A673 (cell line): ENCODE results near the gene SREBF1. TPM values are rescaled to one million over a fixed set of nuclear protein-coding genes. Genes with fewer than 3 reads are reported as not detected.

Experiments used
- BruUV-seq: library from RNA; stranded (reverse); fragments of 400-500 nt; replicated peaks from 2 replicates; lab custom pipeline; 2021; lab: Mats Ljungman, UMichigan
- CTCF ChIA-PET: fragments of 300-600 bp; sonication (Branson Sonifier 250); formaldehyde crosslinking; loops from one replicate; lab custom pipeline; 2022; ENCODE audit warnings: antibody characterized with exemption; lab: Charles Lee
- POLR2A ChIA-PET: fragments of 300-600 bp; sonication (Branson Sonifier 250); formaldehyde crosslinking; loops from one replicate; lab custom pipeline; 2022; ENCODE audit warnings: antibody characterized with exemption; ENCODE audit not compliant: low non-redundant PET; lab: Charles Lee
- DNase-seq: peaks from one replicate; pipeline ENCODE4 v3.0.0-alpha.2; 2015; ENCODE audit warnings: low spot score
- H3K27ac ChIP-seq: fragments of 200-600 bp; sonication (generic); 2 replicates; pipeline ENCODE4 v1.5.1; 2016; ENCODE audit warnings: mixed run types, low read depth, mild to moderate bottlenecking, mixed read lengths, antibody characterized with exemption, low read length; ENCODE audit not compliant: poor library complexity, severe bottlenecking
- H3K27me3 ChIP-seq: fragments of 200-600 bp; sonication (generic); replicated peaks from 2 replicates; pipeline ENCODE4 v1.6.1; 2017; ENCODE audit warnings: mixed run types, low read depth, mild to moderate bottlenecking, mixed read lengths, antibody characterized with exemption, low read length; ENCODE audit not compliant: insufficient read depth, poor library complexity
- H3K36me3 ChIP-seq: fragments of 200-600 bp; sonication (generic); 2 replicates; pipeline ENCODE4 v1.6.1; 2016; ENCODE audit warnings: mixed run types, mild to moderate bottlenecking, mixed read lengths, antibody characterized with exemption, low read length; ENCODE audit not compliant: insufficient read depth, poor library complexity, severe bottlenecking
- H3K4me1 ChIP-seq: fragments of 200-600 bp; sonication (generic); 2 replicates; pipeline ENCODE4 v1.6.1; 2017; ENCODE audit warnings: mixed run types, mild to moderate bottlenecking, mixed read lengths, antibody characterized with exemption, low read length; ENCODE audit not compliant: insufficient read depth, poor library complexity, severe bottlenecking
- H3K4me3 ChIP-seq: fragments of 200-600 bp; sonication (generic); 2 replicates; pipeline ENCODE4 v1.5.1; 2016; ENCODE audit warnings: low read depth, mixed run types, mild to moderate bottlenecking, mixed read lengths, low read length; ENCODE audit not compliant: poor library complexity, severe bottlenecking
- H3K9me3 ChIP-seq: fragments of 200-600 bp; sonication (generic); 2 replicates; pipeline ENCODE4 v1.6.1; 2016; ENCODE audit warnings: mixed run types, low read depth, mild to moderate bottlenecking, mixed read lengths, antibody characterized with exemption, low read length; ENCODE audit not compliant: poor library complexity, severe bottlenecking
- EZH2 ChIP-seq: fragments of 200-600 bp; sonication (generic); IDR thresholded peaks from 2 replicates; pipeline ENCODE4 v1.6.1; 2017; ENCODE audit warnings: borderline replicate concordance, low read depth, mild to moderate bottlenecking, mixed read lengths, antibody characterized with exemption, low read length; ENCODE audit not compliant: poor library complexity, severe bottlenecking
- intact Hi-C: fragments of 100-400 bp; cut with micrococcal nuclease; formaldehyde crosslinking; loops from one replicate; pipeline ENCODE4 v1.10.0; 2022; ENCODE audit not compliant: unreplicated experiment
- total RNA-seq: library from RNA; stranded (reverse); gene quantifications from 2 replicates; pipeline ENCODE4 v1.2.3, GENCODE V29; 2021
- TF ChIP-seq, protein P1 (sequence below): fragments of 300-800, 200-600 bp; sonication (generic); conservative IDR thresholded peaks from 2 replicates; pipeline ENCODE4 v1.5.1; 2017; ENCODE audit warnings: low read depth, mild to moderate bottlenecking, antibody characterized with exemption, low read length, moderate library complexity, mixed read lengths

The SREBF1 gene
- total RNA-seq, 1 experiment from 2014 or later: 240 TPM

DNA sequence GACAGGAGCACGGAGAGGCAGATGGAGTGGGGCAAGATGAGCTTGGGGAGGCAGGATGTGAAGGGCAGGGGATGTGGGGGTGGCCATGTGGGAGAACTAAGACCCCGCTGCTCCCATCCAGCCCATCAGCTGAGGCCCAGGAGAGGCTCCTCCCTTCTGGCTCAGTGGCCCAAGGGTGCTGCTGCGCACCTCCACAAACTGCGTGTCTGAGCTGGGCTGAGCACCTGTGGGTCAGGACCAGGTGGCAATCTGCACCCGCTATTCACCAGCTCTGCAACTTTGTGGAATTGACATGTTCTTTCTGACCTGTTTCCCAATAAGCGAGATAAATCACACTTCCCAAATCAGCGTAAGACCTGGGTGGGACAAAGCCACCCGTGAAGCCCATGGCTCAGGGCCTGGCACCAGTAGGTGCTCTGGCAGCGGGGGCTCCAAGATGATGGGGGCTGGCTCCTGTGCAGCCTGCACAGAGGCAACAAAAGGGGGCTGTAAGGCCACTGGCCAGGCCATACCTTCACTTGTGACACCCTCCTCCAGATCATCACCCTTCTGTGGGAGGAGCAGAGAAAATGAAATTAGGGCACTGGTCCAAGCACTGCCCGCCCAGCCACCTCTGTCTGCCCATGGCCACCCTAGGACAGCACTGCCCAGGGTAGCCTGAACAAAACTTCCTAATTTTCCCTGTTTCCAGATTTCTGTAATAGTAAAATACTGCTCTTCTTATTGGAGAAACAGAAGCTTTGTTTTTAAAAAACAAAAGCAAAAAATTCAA lies 11.7 kb upstream of the SREBF1 start:
- intact Hi-C loops: no loop called here
- POLR2A ChIA-PET: no interaction called here
- CTCF ChIA-PET: interaction anchor here (0.7 to 0.9 kb wide), 2 partner anchors 12 to 13 kb away, joined by 3 read pairs; no protein-coding TSS in a partner anchor
- Histone ChIP-seq H3K4me3 (no peak overlapping the region), H3K27me3 (no peaks in the 10 kb centered on the region), H3K27ac (peak overlapping the region; percentile 81), H3K4me1 (peaks cover 26% of the 10 kb centered on the region), H3K36me3 (no peaks in the 10 kb centered on the region), H3K9me3 (no peaks in the 10 kb centered on the region)
- TF ChIP-seq, protein P1, sequence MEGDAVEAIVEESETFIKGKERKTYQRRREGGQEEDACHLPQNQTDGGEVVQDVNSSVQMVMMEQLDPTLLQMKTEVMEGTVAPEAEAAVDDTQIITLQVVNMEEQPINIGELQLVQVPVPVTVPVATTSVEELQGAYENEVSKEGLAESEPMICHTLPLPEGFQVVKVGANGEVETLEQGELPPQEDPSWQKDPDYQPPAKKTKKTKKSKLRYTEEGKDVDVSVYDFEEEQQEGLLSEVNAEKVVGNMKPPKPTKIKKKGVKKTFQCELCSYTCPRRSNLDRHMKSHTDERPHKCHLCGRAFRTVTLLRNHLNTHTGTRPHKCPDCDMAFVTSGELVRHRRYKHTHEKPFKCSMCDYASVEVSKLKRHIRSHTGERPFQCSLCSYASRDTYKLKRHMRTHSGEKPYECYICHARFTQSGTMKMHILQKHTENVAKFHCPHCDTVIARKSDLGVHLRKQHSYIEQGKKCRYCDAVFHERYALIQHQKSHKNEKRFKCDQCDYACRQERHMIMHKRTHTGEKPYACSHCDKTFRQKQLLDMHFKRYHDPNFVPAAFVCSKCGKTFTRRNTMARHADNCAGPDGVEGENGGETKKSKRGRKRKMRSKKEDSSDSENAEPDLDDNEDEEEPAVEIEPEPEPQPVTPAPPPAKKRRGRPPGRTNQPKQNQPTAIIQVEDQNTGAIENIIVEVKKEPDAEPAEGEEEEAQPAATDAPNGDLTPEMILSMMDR: no peak
- no peak for TF ChIP-seq EZH2
- no peak for DNase-seq
- BruUV-seq: no TSS peak

DNA sequence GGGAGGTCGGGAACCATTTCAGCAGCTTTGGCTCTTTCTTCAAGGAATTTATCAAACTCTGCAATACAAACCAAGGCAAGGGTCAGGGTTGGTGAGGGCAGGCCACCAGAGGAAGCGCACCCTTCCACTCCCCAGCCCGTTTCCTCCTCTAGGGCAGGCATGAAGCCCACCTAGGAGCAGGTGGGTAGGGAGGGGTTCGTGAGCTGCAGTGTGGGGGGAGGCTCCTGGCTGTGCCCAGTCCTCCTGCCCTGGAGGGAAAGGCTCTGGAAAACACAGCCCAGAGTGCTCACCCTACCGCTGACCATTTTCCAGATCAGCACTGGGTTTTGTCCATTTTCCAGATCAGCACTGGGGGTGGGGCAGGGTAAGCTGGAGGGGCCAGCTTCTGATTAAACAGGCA lies 10.9 kb upstream of the SREBF1 start:
- BruUV-seq: no TSS peak
- no peak for DNase-seq
- TF ChIP-seq, protein P1: no peak
- no peak for TF ChIP-seq EZH2
- intact Hi-C loops: no loop called here
- no peak overlapping the region for H3K27ac ChIP-seq
- ChIA-PET CTCF (no interaction called here), POLR2A (interaction anchor here (0.7 kb wide), 1 partner anchor 57 kb away, joined by 3 read pairs; no protein-coding TSS in a partner anchor)
- no peaks in the 10 kb centered on the region for H3K9me3 ChIP-seq
- no peak overlapping the region for H3K4me3 ChIP-seq
- no peaks in the 10 kb centered on the region for H3K36me3 ChIP-seq
- H3K27me3 ChIP-seq: no peaks in the 10 kb centered on the region
- H3K4me1 ChIP-seq: peaks cover 26% of the 10 kb centered on the region

DNA sequence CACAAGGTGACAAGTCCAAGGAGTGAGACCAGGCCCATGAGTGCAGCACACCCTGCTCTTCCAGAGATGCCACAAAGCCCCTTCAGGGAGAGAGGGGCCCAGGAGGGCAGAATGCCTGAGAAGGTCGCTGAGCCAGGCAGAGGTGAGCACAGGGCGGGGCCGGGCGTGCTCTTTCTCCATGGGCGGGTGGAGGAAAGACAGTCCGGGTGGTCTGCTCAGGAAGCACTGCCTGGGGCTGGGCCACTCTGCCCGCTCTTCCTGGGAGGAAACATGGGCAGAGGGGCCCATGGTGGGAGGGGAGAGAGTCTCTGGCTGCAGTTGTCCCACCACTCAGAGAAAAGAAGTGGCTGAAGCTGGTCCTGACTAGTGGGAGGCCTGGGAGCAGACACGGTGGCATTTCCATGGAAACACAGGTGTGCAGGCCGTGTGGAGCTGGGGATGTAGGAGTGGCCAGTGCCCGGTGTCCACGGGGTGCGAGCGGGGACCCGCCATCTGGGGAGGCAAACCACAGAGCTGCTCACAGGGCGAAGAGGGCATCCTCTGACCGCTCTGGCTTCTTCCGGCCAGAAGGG lies 10.4 kb upstream of the SREBF1 start:
- CTCF ChIA-PET: no interaction called here
- H3K27me3 ChIP-seq: no peaks in the 10 kb centered on the region
- POLR2A ChIA-PET: interaction anchor here (0.7 kb wide), 1 partner anchor 56 kb away, joined by 3 read pairs; no protein-coding TSS in a partner anchor
- no peak overlapping the region for H3K4me3 ChIP-seq
- no TSS peak for BruUV-seq
- no peak for DNase-seq
- intact Hi-C loops: no loop called here
- no peaks in the 10 kb centered on the region for H3K9me3 ChIP-seq
- H3K27ac ChIP-seq: no peak overlapping the region
- H3K4me1 ChIP-seq: peaks cover 26% of the 10 kb centered on the region
- H3K36me3 ChIP-seq: no peaks in the 10 kb centered on the region
- no peak for TF ChIP-seq EZH2
- TF ChIP-seq, protein P1: no peak
